H1 (cell line): Measurements from ENCODE around the gene PPP1R1B. TPM values are rescaled to one million over a fixed set of nuclear protein-coding genes. Genes with fewer than 3 reads are reported as not detected.

Experiments
- CTCF ChIA-PET: fragments of 300-600 bp; sonication (Branson Sonifier 250); formaldehyde crosslinking; loops from one replicate; lab custom pipeline; 2021; ENCODE audit not compliant: partially characterized antibody; lab: Charles Lee
- POLR2A ChIA-PET: fragments of 300-600 bp; sonication (Branson Sonifier 250); formaldehyde crosslinking; loops from one replicate; lab custom pipeline; 2021; ENCODE audit warnings: inconsistent platforms; ENCODE audit not compliant: partially characterized antibody; lab: Charles Lee
- DNase-seq, 2 experiments: peaks; one replicate each; pipeline versions ENCODE4 v3.0.0 to v3.0.0-alpha.2; 2010 to 2022; ENCODE audit warnings: low spot score in 2 of 2, low read depth in 1 of 2, mixed read lengths in 1 of 2
- FAIRE-seq: peaks from 2 replicates; lab custom pipeline; 2011; peaks lifted over from hg19 to GRCh38; lab: Jason Lieb, UNC
- H2AFZ ChIP-seq: 2 replicates; pipeline ENCODE4 v1.8.1; 2012; ENCODE audit warnings: low read length, inconsistent platforms
- H2AK5ac ChIP-seq: 2 replicates; pipeline ENCODE4 v1.6.1; 2013; ENCODE audit warnings: low read depth, low read length
- H2BK120ac ChIP-seq: replicated peaks from 2 replicates; pipeline ENCODE3; 2013; ENCODE audit warnings: low read depth, low read length, inconsistent platforms
- H2BK12ac ChIP-seq: 2 replicates; pipeline ENCODE4 v1.6.1; 2013; ENCODE audit warnings: low read depth, low read length
- H2BK15ac ChIP-seq: 2 replicates; pipeline ENCODE4 v1.6.1; 2013; ENCODE audit warnings: low read length
- H2BK20ac ChIP-seq: 2 replicates; pipeline ENCODE4 v1.6.1; 2013; ENCODE audit warnings: low read length
- H2BK5ac ChIP-seq: 2 replicates; pipeline ENCODE4 v1.6.1; 2013; ENCODE audit warnings: low read depth, low read length
- H3K14ac ChIP-seq: 2 replicates; pipeline ENCODE4 v1.6.1; 2013; ENCODE audit warnings: inconsistent platforms; ENCODE audit not compliant: insufficient read length
- H3K18ac ChIP-seq: 2 replicates; pipeline ENCODE4 v1.6.1; 2013; ENCODE audit warnings: low read length; ENCODE audit errors: extremely low read depth
- H3K23ac ChIP-seq: 2 replicates; pipeline ENCODE4 v1.6.1; 2013; ENCODE audit warnings: inconsistent platforms; ENCODE audit not compliant: insufficient read length
- H3K23me2 ChIP-seq: 2 replicates; pipeline ENCODE4 v1.6.1; 2013; ENCODE audit warnings: low read depth, low read length
- H3K27ac ChIP-seq: 2 replicates; pipeline ENCODE4 v1.6.1; 2011; ENCODE audit warnings: low read depth, low read length, inconsistent platforms
- H3K27me3 ChIP-seq, 4 experiments: replicated peaks in 1 of 4; 1 replicate in 1 of 4; 2 replicates in 3 of 4; pipeline versions ENCODE4 v1.6.1 to v1.8.1; 2011 to 2013; ENCODE audit warnings: low read length in 3 of 4, mild to moderate bottlenecking in 3 of 4, inconsistent platforms in 2 of 4, mixed read lengths in 2 of 4, moderate library complexity in 1 of 4; ENCODE audit not compliant: control insufficient read depth in 3 of 4, insufficient read depth in 3 of 4; ENCODE audit errors: extremely low read depth in 1 of 4
- H3K36me3 ChIP-seq, 4 experiments: 2 replicates each; pipeline versions ENCODE4 v1.6.1 to v1.8.1; 2011 to 2013; ENCODE audit warnings: mild to moderate bottlenecking in 4 of 4, low read length in 3 of 4, moderate library complexity in 2 of 4, control low read depth in 1 of 4, inconsistent platforms in 1 of 4; ENCODE audit not compliant: insufficient read depth in 4 of 4, control insufficient read depth in 2 of 4
- H3K4ac ChIP-seq: replicated peaks from 2 replicates; pipeline ENCODE3; 2013; ENCODE audit warnings: low read length, low read depth, mixed read lengths, inconsistent platforms; ENCODE audit not compliant: insufficient read length
- H3K4me1 ChIP-seq, 4 experiments: replicated peaks in 1 of 4; 1 replicate in 1 of 4; 2 replicates in 3 of 4; pipeline versions ENCODE4 v1.6.1 to v1.8.1; 2011 to 2013; ENCODE audit warnings: low read length in 3 of 4, inconsistent platforms in 2 of 4, mixed read lengths in 1 of 4; ENCODE audit not compliant: insufficient read depth in 4 of 4, control insufficient read depth in 3 of 4
- H3K4me2 ChIP-seq, 2 experiments: 2 replicates each; pipeline versions ENCODE4 v1.6.1 to v1.8.1; 2011 to 2013; ENCODE audit warnings: low read depth in 2 of 2, low read length in 2 of 2, control low read depth in 1 of 2, inconsistent platforms in 1 of 2, mild to moderate bottlenecking in 1 of 2; ENCODE audit not compliant: insufficient read depth in 1 of 2
- H3K4me3 ChIP-seq, 4 experiments: fragments of 200-600, 300-600 bp in 1 of 4; sonication (generic), shearing (Covaris generic), sonication (Bioruptor Twin) in 1 of 4; 2 replicates each; pipeline versions ENCODE4 v1.5.1 to v1.8.1; 2011 to 2016; ENCODE audit warnings: low read length in 4 of 4, low read depth in 3 of 4, control low read depth in 2 of 4, inconsistent platforms in 2 of 4, mild to moderate bottlenecking in 2 of 4, mixed read lengths in 1 of 4, moderate library complexity in 1 of 4; ENCODE audit not compliant: insufficient read depth in 2 of 4; ENCODE audit errors: extremely low read depth in 1 of 4
- H3K56ac ChIP-seq: replicated peaks from 2 replicates; pipeline ENCODE3; 2013; ENCODE audit warnings: low read depth, mild to moderate bottlenecking, mixed read lengths, low read length, inconsistent platforms; ENCODE audit not compliant: insufficient read length
- H3K79me1 ChIP-seq: 2 replicates; pipeline ENCODE4 v1.6.1; 2013; ENCODE audit warnings: low read depth, low read length, control low read depth
- H3K79me2 ChIP-seq, 2 experiments: 2 replicates each; pipeline versions ENCODE4 v1.6.1 to v1.8.1; 2012 to 2013; ENCODE audit warnings: low read length in 2 of 2, mild to moderate bottlenecking in 2 of 2, inconsistent platforms in 1 of 2; ENCODE audit not compliant: insufficient read depth in 2 of 2, control insufficient read depth in 1 of 2
- H3K9ac ChIP-seq, 4 experiments: replicated peaks in 1 of 4; 1 replicate in 1 of 4; 2 replicates in 3 of 4; pipeline versions ENCODE4 v1.6.1 to v1.8.1; 2011 to 2013; ENCODE audit warnings: low read depth in 3 of 4, low read length in 3 of 4, control low read depth in 2 of 4, mild to moderate bottlenecking in 2 of 4, moderate library complexity in 2 of 4, inconsistent platforms in 1 of 4; ENCODE audit errors: extremely low read depth in 1 of 4
- H3K9me3 ChIP-seq, 2 experiments: 2 replicates each; pipeline versions ENCODE4 v1.6.1 to v1.8.1; 2012 to 2013; ENCODE audit warnings: mild to moderate bottlenecking in 2 of 2, moderate library complexity in 2 of 2, control low read depth in 1 of 2, inconsistent platforms in 1 of 2, low read depth in 1 of 2, low read length in 1 of 2, mixed read lengths in 1 of 2; ENCODE audit not compliant: insufficient read depth in 2 of 2
- H4K20me1 ChIP-seq, 2 experiments: replicated peaks in 1 of 2; 2 replicates each; pipeline versions ENCODE3 to v1.8.1; 2011 to 2013; ENCODE audit warnings: inconsistent platforms in 2 of 2, low read length in 2 of 2, mild to moderate bottlenecking in 1 of 2; ENCODE audit not compliant: insufficient read depth in 2 of 2, control insufficient read depth in 1 of 2
- H4K5ac ChIP-seq: 2 replicates; pipeline ENCODE4 v1.6.1; 2013; ENCODE audit warnings: low read length, low read depth, mixed read lengths, inconsistent platforms; ENCODE audit not compliant: insufficient read length
- H4K8ac ChIP-seq: 2 replicates; pipeline ENCODE4 v1.8.0; 2013; ENCODE audit warnings: mild to moderate bottlenecking, moderate library complexity, low read length, inconsistent platforms; ENCODE audit not compliant: insufficient read depth; ENCODE audit errors: extremely low read depth
- H4K91ac ChIP-seq: replicated peaks from 2 replicates; pipeline ENCODE3; 2013; ENCODE audit warnings: low read length, mixed read lengths, inconsistent platforms; ENCODE audit not compliant: insufficient read length
- NANOG ChIP-seq: IDR thresholded peaks from 2 replicates; pipeline ENCODE4 v1.6.1; 2011; ENCODE audit warnings: low read length, low read depth, mild to moderate bottlenecking, inconsistent platforms; ENCODE audit not compliant: insufficient read depth, poor library complexity, severe bottlenecking
- RNF2 ChIP-seq: fragments of 200-900, 300-1000 bp; sonication (generic); IDR thresholded peaks from 2 replicates; pipeline ENCODE4 v1.7.1; 2016; ENCODE audit warnings: borderline replicate concordance, low read depth, mild to moderate bottlenecking, antibody characterized with exemption, low read length; ENCODE audit not compliant: poor library complexity, severe bottlenecking; ENCODE audit errors: missing control alignments
- SUZ12 ChIP-seq: fragments of 200-600 bp; sonication (generic); IDR thresholded peaks from 2 replicates; pipeline ENCODE4 v1.6.1; 2012; ENCODE audit warnings: mild to moderate bottlenecking, inconsistent platforms, low read length, moderate library complexity, mixed read lengths
- WGBS, 2 experiments: shearing (Covaris generic) in 1 of 2; methylation state at CpG; one replicate each; pipeline versions ENCODE4 v1.1.6 to v1.1.7; 2013 to 2015; ENCODE audit warnings: low lambda C conversion rate in 2 of 2, mixed read lengths in 2 of 2, inconsistent platforms in 1 of 2, low coverage in 1 of 2, missing lambda C conversion rate in 1 of 2; ENCODE audit not compliant: insufficient replicate concordance in 2 of 2, insufficient coverage in 1 of 2, insufficient read length in 1 of 2; ENCODE audit errors: extremely low coverage in 1 of 2, missing lambda C conversion rate in 1 of 2; 5-methylcytosine and 5-hydroxymethylcytosine counted together
- polyA plus RNA-seq, 7 experiments: library from polyadenylated mRNA; depleted of rRNA in 3 of 7; stranded (reverse) in 5 of 7; unstranded in 2 of 7; fragments of >200 nt in 5 of 7; fragments of 200-250 nt in 2 of 7; gene quantifications; 1 replicate in 5 of 7; 2 replicates in 1 of 7; 4 replicates in 1 of 7; pipeline versions ENCODE4 v1.2.1 to v1.2.3, GENCODE V29; 2011 to 2013; ENCODE audit warnings: missing spikeins in 2 of 7, mixed read lengths in 2 of 7
- total RNA-seq: library from RNA; stranded (reverse); fragmentation: NEBNext Ultra II Directional; extraction: Animal tissue kit (Norgen Biotek cat#: 25700); gene quantifications from 2 replicates; pipeline ENCODE4 v1.2.1, GENCODE V29; 2021

The PPP1R1B gene
- total and polyA plus RNA-seq, 2 of the 8 experiments (the other 6 are each of a cell fraction or from before 2014, with no cell fraction given), result 10.7 to 22.3 TPM

DNA sequence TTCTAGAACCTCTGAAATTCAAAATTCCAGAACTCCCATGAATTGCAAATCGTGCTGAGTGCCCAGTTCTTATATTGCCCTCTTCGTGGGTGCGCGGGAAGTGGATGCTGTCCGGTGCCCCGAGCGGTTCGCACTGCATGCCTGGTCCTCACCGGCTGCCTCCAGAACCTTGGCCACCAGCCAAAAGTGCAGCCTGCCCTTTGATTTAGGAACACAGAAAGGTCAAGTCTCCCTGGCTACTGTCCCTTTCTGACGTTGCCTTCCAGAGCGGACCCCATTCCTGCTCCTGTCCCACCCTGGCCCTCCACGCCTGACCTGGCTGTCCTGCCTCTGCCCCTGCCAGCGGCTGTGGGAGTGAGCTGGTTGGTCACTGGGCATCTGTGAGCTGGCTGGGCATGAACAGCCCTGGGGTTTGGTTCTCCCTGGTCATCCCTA lies 28.7 kb upstream of the PPP1R1B start:
- Histone ChIP-seq H3K23me2 (peaks cover 3% of the 10 kb centered on the region; the same call in 1 of the 2 replicates), H2BK20ac (peak overlapping the region; percentile 89; the same call in 1 of the 2 replicates), H3K79me2 (no peaks in the 10 kb centered on the region), H4K91ac (no peak overlapping the region), H3K4me3 (no peak overlapping the region), H3K79me1 (no peaks in the 10 kb centered on the region), H3K4me1 (peaks cover 5 to 39% (median 30%) of the 10 kb centered on the region in 4 experiments), H3K56ac (no peak overlapping the region), H2AFZ (no peak overlapping the region), H4K5ac (no peak overlapping the region), H3K27me3 (peaks cover 78 to 100% (median 97%) of the 10 kb centered on the region in 4 experiments), H2BK120ac (no peak overlapping the region), H3K18ac (peak overlapping the region; percentile 82; the same call in 1 of the 2 replicates), H3K4me2 (no peak overlapping the region), H3K23ac (no peak overlapping the region), H3K4ac (no peak overlapping the region), H2BK5ac (no peak overlapping the region; the same call in 1 of the 2 replicates), H3K27ac (no peak overlapping the region), H2AK5ac (peak overlapping the region; percentile 78; the same call in 1 of the 2 replicates), H3K14ac (no peak overlapping the region), H4K20me1 (peaks cover 6 to 21% of the 10 kb centered on the region in 2 experiments), H4K8ac (no peak overlapping the region), H3K36me3 (peaks cover 0 to 2% (median 0%) of the 10 kb centered on the region in 4 experiments; a peak in 1 of 8 replicates), H2BK15ac (peak overlapping the region; percentile 90; the same call in 1 of the 2 replicates), H2BK12ac (peak overlapping the region; percentile 98; the same call in 1 of the 2 replicates), H3K9ac (no peak overlapping the region), H3K9me3 (no peaks in the 10 kb centered on the region)
- CTCF ChIA-PET, result interaction anchor here (0.6 to 4.8 kb wide), 9 partner anchors 8 to 166 kb away, joined by 3 to 20 read pairs (median 5); no protein-coding TSS in a partner anchor
- DNase-seq (peak in 1 of 2 experiments; percentile 52), FAIRE-seq (no peak)
- 17% methylated on average over 13 of the region's 13 CpGs; no CpG with 5 or more reads in 1 of the 2 experiments for WGBS, 2 experiments
- TF ChIP-seq NANOG (no peak), RNF2 (peak; percentile 87), SUZ12 (peak; percentile 64)
- POLR2A ChIA-PET, result interaction anchor here (0.8 to 2.4 kb wide), 3 partner anchors 8 to 10 kb away, joined by 3 to 15 read pairs (median 4); no protein-coding TSS in a partner anchor
